Activated CD8-positive, alpha-beta T cell treated with anti-CD3 and anti-CD28 coated beads for 36 hours (primary cell): ENCODE data around the gene HOXA2. TPM values are rescaled to one million over a fixed set of nuclear protein-coding genes. Genes with fewer than 3 reads are reported as not detected.

Source experiments
- ATAC-seq: fragments of 200-7000 bp; cut with Tn5 transposase; one replicate; pipeline ENCODE4 v1.10.0; 2021; ENCODE audit warnings: mild to moderate bottlenecking, moderate library complexity
- CTCF ChIA-PET: fragments of 350-600 bp; sonication (Branson Sonifier 250); formaldehyde crosslinking; loops from one replicate; lab custom pipeline; 2021; ENCODE audit warnings: antibody characterized with exemption; lab: Charles Lee
- POLR2A ChIA-PET: fragments of 350-600 bp; sonication (Branson Sonifier 250); formaldehyde crosslinking; loops from one replicate; lab custom pipeline; 2021; ENCODE audit warnings: antibody characterized with exemption; lab: Charles Lee
- DNase-seq: peaks from one replicate; pipeline ENCODE4 v3.0.0-alpha.2; 2020
- H3K27ac Mint-ChIP-seq: one replicate; pipeline ENCODE4 v1.8.0; 2021; ENCODE audit warnings: mild to moderate bottlenecking, mixed read lengths
- H3K27me3 Mint-ChIP-seq: one replicate; pipeline ENCODE4 v1.8.0; 2021; ENCODE audit warnings: mixed read lengths
- H3K36me3 Mint-ChIP-seq: one replicate; pipeline ENCODE4 v1.8.0; 2021; ENCODE audit warnings: low read depth, mixed read lengths
- H3K4me1 Mint-ChIP-seq: one replicate; pipeline ENCODE4 v1.8.0; 2021; ENCODE audit warnings: low read depth, mixed read lengths
- H3K4me3 Mint-ChIP-seq: one replicate; pipeline ENCODE4 v1.8.0; 2021; ENCODE audit warnings: mild to moderate bottlenecking, moderate library complexity, mixed read lengths
- H3K9me3 Mint-ChIP-seq: one replicate; pipeline ENCODE4 v1.8.0; 2021; ENCODE audit warnings: mixed read lengths
- CTCF ChIP-seq: fragments of 200-600 bp; IDR thresholded peaks from one replicate; pipeline ENCODE4 v1.8.0; 2022; ENCODE audit warnings: antibody characterized with exemption, mild to moderate bottlenecking
- intact Hi-C: fragments of 100-400 bp; cut with micrococcal nuclease; formaldehyde crosslinking; loops from one replicate; pipeline ENCODE4 v1.10.0; 2022
- total RNA-seq, 2 experiments: library from RNA; stranded (reverse); gene quantifications; one replicate each; pipeline ENCODE4 v1.2.3, GENCODE V29; 2021

Gene HOXA2
- total RNA-seq, 2 experiments from 2014 or later: not detected

GRCh38 chr7:27082171-27082570 lies 20.3 kb downstream of the HOXA2 start:
- CTCF ChIA-PET: interaction anchor here (0.7 kb wide), 1 partner anchor 79 kb away, joined by 3 read pairs; no protein-coding TSS in a partner anchor
- no peak for DNase-seq

GRCh38 chr7:27080844-27081436 lies 21.5 kb downstream of the HOXA2 start:
- intact Hi-C loops: no loop called here

More at GRCh38 chr7:27082171-27082570, 20.3 kb downstream of the HOXA2 start:
- no peaks in the 10 kb centered on the region for H3K36me3 Mint-ChIP-seq
- TF ChIP-seq CTCF: no peak
- no peaks in the 10 kb centered on the region for H3K9me3 Mint-ChIP-seq
- ATAC-seq: no peak
- H3K27me3 Mint-ChIP-seq: peaks cover 8% of the 10 kb centered on the region
- intact Hi-C loops: no loop called here
- no peak overlapping the region for H3K27ac Mint-ChIP-seq
- H3K4me1 Mint-ChIP-seq: no peaks in the 10 kb centered on the region
- no peak overlapping the region for H3K4me3 Mint-ChIP-seq
- POLR2A ChIA-PET: interaction anchor here (0.5 kb wide), 1 partner anchor 219 kb away, joined by 3 read pairs; no protein-coding TSS in a partner anchor

GRCh38 chr7:27079234-27079975 lies 23.1 kb downstream of the HOXA2 start:
- no peak for DNase-seq
- no peak overlapping the region for H3K4me3 Mint-ChIP-seq
- POLR2A ChIA-PET: no interaction called here

More at GRCh38 chr7:27080844-27081436, 21.5 kb downstream of the HOXA2 start:
- CTCF ChIA-PET: no interaction called here
- no peak for ATAC-seq
- DNase-seq: no peak
- H3K27me3 Mint-ChIP-seq: peaks cover 1% of the 10 kb centered on the region
- no peak overlapping the region for H3K4me3 Mint-ChIP-seq
- no peak for TF ChIP-seq CTCF
- H3K36me3 Mint-ChIP-seq: no peaks in the 10 kb centered on the region
- no peak overlapping the region for H3K27ac Mint-ChIP-seq
- POLR2A ChIA-PET: no interaction called here
- H3K9me3 Mint-ChIP-seq: no peaks in the 10 kb centered on the region
- H3K4me1 Mint-ChIP-seq: no peaks in the 10 kb centered on the region

GRCh38 chr7:27078616-27079233 lies 23.8 kb downstream of the HOXA2 start:
- intact Hi-C loops: no loop called here
- H3K4me3 Mint-ChIP-seq: no peak overlapping the region
- H3K9me3 Mint-ChIP-seq: no peaks in the 10 kb centered on the region
- no peak for TF ChIP-seq CTCF
- DNase-seq (no peak), ATAC-seq (no peak)
- H3K36me3 Mint-ChIP-seq: no peaks in the 10 kb centered on the region
- no peak overlapping the region for H3K27ac Mint-ChIP-seq
- ChIA-PET POLR2A (no interaction called here), CTCF (no interaction called here)
- H3K4me1 Mint-ChIP-seq: no peaks in the 10 kb centered on the region
- no peaks in the 10 kb centered on the region for H3K27me3 Mint-ChIP-seq

More at GRCh38 chr7:27079234-27079975, 23.1 kb downstream of the HOXA2 start:
- H3K27me3 Mint-ChIP-seq: no peaks in the 10 kb centered on the region
- H3K4me1 Mint-ChIP-seq: no peaks in the 10 kb centered on the region
- H3K36me3 Mint-ChIP-seq: no peaks in the 10 kb centered on the region
- no peaks in the 10 kb centered on the region for H3K9me3 Mint-ChIP-seq
- TF ChIP-seq CTCF: no peak
- CTCF ChIA-PET: no interaction called here
- intact Hi-C loops: no loop called here
- no peak overlapping the region for H3K27ac Mint-ChIP-seq
- no peak for ATAC-seq

GRCh38 chr7:27073076-27073475 lies 29.4 kb downstream of the HOXA2 start:
- CTCF ChIA-PET: no interaction called here
- POLR2A ChIA-PET: no interaction called here

More at GRCh38 chr7:27073076-27073475, 29.4 kb downstream of the HOXA2 start:
- no peak for ATAC-seq
- DNase-seq: no peak
- Mint-ChIP-seq H3K4me1 (no peaks in the 10 kb centered on the region), H3K36me3 (no peaks in the 10 kb centered on the region), H3K27ac (no peak overlapping the region), H3K9me3 (no peaks in the 10 kb centered on the region), H3K4me3 (no peak overlapping the region), H3K27me3 (peaks cover 2% of the 10 kb centered on the region)
- intact Hi-C loops: no loop called here
- no peak for TF ChIP-seq CTCF
